ENCODE data around the gene FILIP1L.

Gene FILIP1L

GRCh38 chr3:100033184-100033583 is 81.1 kb downstream of the FILIP1L start:
- no peak for TF ChIP-seq CTCF (IDR thresholded peaks at IDR 0.05; ENCODE audit: low read depth, low read length, missing control alignments)
- Histone ChIP-seq H3K36me3 (replicated peaks) (no peaks in the 10 kb centered on the region), H3K27me3 (replicated peaks) (no peaks in the 10 kb centered on the region), H3K27ac (peak overlapping the region; percentile 78), H3K4me3 (ENCODE audit: low read depth, low read length) (no peak overlapping the region)
- peak; percentile 80 for DNase-seq
- in situ Hi-C loops (cut with HindIII; ENCODE audit: low pct_ligation_motif_present, low sequenced_read_pairs), result no loop called here

GRCh38 chr3:100032243-100032642 is 82.1 kb downstream of the FILIP1L start:
- no peak for TF ChIP-seq CTCF (IDR thresholded peaks at IDR 0.05; ENCODE audit: low read depth, low read length, missing control alignments)
- peak; percentile 93 for DNase-seq
- in situ Hi-C loops (cut with HindIII; ENCODE audit: low pct_ligation_motif_present, low sequenced_read_pairs), result no loop called here
- peak overlapping the region; percentile 78 for H3K27ac ChIP-seq
- H3K4me3 ChIP-seq (ENCODE audit: low read depth, low read length), result no peak overlapping the region
- H3K27me3 ChIP-seq (replicated peaks), result no peaks in the 10 kb centered on the region
- H3K36me3 ChIP-seq (replicated peaks), result no peaks in the 10 kb centered on the region

DNA sequence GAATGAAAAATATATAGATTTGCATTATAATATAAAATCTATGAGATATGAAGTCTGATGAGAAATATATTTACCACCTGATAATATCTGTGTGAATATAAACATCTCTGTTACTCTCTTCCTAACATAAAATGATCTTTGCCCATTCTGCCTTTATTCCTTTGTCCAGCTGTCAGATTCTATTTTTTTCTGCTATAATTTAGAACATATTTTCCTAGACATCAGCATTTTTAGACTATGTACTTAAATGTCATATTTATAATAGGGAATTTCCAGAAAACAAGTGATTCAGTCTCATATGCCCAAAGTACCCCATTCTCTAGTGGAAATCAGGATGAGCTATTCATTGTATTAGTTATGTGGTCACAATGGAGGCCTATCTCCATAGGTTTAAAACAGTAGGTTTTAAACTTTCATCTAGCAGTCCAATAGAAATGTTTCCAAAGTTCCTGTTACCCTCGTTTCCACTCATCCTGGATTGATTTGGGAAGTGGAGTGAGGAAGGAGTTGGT is 83.3 kb downstream of the FILIP1L start:
- Histone ChIP-seq H3K36me3 (replicated peaks) (no peaks in the 10 kb centered on the region), H3K27me3 (replicated peaks) (no peaks in the 10 kb centered on the region), H3K27ac (no peak overlapping the region), H3K4me3 (ENCODE audit: low read depth, low read length) (no peak overlapping the region)
- TF ChIP-seq CTCF (IDR thresholded peaks at IDR 0.05; ENCODE audit: low read depth, low read length, missing control alignments), result no peak
- no peak for DNase-seq
- in situ Hi-C loops (cut with HindIII; ENCODE audit: low pct_ligation_motif_present, low sequenced_read_pairs), result no loop called here

DNA sequence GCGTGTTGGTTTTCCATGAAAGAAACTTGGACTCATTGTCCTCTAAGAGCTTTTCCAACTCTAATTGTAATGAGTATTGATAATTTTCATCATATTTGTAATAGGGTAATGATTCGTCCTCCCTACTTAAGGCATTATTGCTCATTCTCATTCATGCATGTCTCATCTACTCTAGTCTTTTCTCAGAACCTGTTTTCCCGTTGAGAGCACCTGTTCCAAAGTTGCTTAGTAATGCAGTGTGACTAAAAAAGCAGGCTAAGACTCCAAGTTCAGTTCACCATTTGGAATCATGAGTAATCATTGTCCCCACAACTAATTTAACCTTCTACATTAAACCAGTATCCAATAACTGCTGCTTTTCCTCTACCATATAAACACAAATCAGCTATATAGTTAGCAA is 84.0 kb downstream of the FILIP1L start:
- Histone ChIP-seq H3K4me3 (ENCODE audit: low read depth, low read length) (no peak overlapping the region), H3K36me3 (replicated peaks) (no peaks in the 10 kb centered on the region), H3K27me3 (replicated peaks) (no peaks in the 10 kb centered on the region), H3K27ac (no peak overlapping the region)
- TF ChIP-seq CTCF (IDR thresholded peaks at IDR 0.05; ENCODE audit: low read depth, low read length, missing control alignments), result no peak
- in situ Hi-C loops (cut with HindIII; ENCODE audit: low pct_ligation_motif_present, low sequenced_read_pairs), result no loop called here
- DNase-seq, result no peak

GRCh38 chr3:100029689-100030088 is 84.6 kb downstream of the FILIP1L start:
- in situ Hi-C loops (cut with HindIII; ENCODE audit: low pct_ligation_motif_present, low sequenced_read_pairs), result no loop called here

More at GRCh38 chr3:100029689-100030088, 84.6 kb downstream of the FILIP1L start:
- no peaks in the 10 kb centered on the region for H3K27me3 ChIP-seq (replicated peaks)
- no peak overlapping the region for H3K27ac ChIP-seq
- H3K36me3 ChIP-seq (replicated peaks), result no peaks in the 10 kb centered on the region
- no peak overlapping the region for H3K4me3 ChIP-seq (ENCODE audit: low read depth, low read length)
- TF ChIP-seq CTCF (IDR thresholded peaks at IDR 0.05; ENCODE audit: low read depth, low read length, missing control alignments), result no peak
- no peak for DNase-seq
